HG03558 (cell line): ENCODE results near the gene SCYL3.
"Not testable (repeated sequence)": the region's sequence is repeated elsewhere in the genome, so short reads cannot be mapped to it uniquely, and the experiment has no call there.

Experiments used
- ATAC-seq: cut with Tn5 transposase; IDR thresholded peaks from one replicate; pipeline ENCODE4 v1.9.1; 2021; ENCODE audit warnings: moderate number of reproducible peaks; ENCODE audit not compliant: unreplicated experiment; ENCODE audit errors: extremely low read depth

SCYL3 gene, protein sequence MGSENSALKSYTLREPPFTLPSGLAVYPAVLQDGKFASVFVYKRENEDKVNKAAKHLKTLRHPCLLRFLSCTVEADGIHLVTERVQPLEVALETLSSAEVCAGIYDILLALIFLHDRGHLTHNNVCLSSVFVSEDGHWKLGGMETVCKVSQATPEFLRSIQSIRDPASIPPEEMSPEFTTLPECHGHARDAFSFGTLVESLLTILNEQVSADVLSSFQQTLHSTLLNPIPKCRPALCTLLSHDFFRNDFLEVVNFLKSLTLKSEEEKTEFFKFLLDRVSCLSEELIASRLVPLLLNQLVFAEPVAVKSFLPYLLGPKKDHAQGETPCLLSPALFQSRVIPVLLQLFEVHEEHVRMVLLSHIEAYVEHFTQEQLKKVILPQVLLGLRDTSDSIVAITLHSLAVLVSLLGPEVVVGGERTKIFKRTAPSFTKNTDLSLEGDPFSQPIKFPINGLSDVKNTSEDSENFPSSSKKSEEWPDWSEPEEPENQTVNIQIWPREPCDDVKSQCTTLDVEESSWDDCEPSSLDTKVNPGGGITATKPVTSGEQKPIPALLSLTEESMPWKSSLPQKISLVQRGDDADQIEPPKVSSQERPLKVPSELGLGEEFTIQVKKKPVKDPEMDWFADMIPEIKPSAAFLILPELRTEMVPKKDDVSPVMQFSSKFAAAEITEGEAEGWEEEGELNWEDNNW

DNA sequence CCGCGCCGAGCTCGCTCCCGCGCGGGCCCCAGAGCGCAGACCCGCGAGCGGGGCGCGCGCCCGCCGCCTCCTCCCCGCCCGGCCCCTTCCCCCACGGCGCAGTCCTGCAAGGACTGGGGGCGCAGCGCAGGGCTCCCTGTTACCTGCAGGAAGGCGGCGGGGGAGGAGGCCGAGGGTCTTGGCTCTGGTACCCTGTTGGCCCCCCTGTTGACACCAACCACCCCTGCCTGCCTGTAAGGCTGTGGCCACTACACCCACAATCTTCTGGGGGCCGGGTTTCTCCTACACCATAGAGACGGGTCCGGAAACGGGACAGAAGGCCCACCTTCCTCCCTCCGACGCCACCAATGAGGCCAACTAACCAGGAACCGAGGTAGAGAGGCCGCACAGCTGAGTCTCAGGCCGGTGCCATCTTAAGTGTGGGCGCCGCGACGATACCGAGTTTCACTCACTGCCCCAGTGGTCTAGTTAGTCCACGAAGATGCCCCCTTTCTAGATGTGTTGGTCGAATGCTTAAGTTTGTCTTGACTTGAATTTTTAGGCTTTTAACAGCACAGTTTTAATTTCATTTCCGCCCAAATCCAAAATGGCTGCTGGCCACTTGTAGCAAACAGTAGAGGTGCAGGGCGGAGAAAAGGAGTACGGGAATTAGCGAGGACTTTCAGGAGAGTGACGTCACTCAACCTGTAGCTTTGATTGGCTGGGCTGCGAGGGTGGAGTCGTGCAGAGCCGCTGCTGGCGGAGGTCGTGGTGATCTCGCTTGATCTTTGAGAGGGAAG lies at the start of gene SCYL3:
TSS of gene SCYL3 (minus strand) at position 252 of the 779 bp plus-strand sequence. CDS start 5,056 bp downstream, outside the sequence.
- peak; percentile 61 for ATAC-seq

DNA sequence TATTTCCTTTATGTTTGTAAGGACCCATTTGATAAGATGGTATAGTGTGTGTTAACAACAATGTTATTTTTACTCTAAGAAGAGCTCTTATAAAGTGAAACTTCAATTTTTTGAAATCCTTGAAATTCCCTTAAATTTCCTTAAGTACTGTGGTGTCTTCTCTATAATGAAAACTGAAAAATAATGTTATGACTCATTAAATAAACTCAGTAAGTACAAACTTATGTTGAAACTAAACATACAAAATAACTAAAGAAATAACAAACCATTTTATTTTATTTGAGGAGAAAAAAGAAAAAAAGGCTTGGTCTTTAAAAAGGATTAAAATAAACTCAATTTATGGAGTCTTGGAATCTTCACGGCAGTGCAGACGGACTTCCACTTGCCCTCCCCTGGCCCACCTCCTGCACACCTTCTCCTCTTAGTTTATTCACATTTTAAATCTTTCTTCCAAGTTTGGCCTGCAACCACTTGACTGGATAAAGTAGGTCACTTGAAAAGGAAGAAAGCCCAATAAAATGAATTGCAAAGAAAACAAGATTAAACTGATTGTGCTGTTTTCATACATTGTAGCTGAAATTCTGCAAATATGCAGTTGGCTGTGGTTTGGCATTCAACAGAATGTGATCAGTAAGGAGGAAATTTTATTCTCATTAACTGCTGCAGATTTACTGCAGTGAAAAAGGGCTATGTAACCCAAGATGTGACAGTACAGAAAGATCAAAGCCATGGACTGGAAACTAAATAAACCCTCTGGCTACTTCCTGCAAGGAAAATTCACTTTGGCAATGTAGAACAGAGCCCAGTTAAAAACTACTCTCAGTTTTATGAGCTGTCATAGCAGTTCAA lies 48.5 kb upstream of the SCYL3 start:
- no peak for ATAC-seq

DNA sequence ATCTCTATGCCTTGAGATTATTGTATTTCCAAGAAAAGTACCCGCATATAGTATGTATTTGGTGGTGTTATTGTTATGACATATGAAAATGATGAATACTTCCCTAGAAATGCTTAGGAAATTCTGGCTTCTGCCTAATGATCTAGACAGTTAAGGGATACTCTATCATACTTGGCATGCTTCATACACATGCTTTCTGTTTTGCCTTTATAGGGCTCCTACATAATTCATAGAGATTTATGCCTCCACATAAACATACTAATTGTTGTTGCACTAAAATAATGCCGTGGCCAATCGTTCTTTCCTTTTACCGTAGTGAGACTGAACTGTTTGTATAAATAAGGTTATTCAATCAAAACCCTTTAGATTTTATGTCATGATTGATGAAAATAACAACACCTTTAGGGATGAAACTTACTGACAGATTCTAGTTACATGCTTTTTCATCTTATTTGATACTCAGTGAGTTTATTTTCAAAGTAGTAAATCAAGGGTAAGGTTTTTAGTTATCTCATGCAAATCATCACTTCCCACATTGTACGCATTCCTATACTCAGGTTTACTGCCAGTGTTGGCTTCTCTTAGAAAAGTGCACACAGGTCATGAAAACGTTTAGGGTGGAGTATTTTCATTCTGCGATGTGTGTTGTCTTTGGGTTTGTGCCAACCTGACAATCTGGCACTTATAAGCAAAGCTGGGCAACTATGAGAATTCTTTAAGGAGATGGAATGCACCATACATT lies 40.5 kb upstream of the SCYL3 start:
- ATAC-seq, result no peak

DNA sequence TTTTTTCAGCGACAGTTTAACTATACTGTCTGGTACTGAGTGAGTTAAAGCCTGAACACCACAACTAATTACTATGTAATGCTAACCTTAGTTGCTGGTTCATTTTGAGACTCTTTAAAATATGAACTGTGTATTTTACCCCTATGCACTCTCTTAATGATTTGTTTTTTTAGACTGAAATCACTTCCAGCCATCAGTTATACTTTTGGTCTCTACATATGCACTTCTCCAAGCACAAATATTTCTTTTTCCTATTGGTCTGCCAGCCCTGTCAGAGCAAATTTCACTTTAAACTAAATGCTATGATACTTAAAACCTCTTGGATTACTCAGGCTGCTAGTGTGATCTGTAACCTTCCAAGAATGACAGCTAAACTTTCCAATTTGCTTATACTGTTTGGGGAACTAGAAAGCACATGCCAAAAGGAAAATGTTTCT lies 38.1 kb upstream of the SCYL3 start:
- ATAC-seq, result no peak

DNA sequence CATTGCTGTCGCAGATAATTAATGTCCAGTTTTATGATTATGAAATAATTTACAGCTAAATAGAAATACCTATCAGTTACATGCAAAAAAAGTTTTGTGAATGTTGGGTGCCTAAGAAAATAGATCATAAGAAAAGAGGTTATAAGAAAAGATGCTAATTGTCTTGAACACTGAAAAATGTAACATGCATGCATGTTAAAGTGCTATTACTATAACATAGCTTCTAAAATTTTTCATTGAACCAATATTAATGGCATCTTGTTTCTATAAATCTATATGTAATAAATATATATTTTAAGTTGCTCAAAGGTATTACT lies 35.5 kb upstream of the SCYL3 start:
- no peak for ATAC-seq

DNA sequence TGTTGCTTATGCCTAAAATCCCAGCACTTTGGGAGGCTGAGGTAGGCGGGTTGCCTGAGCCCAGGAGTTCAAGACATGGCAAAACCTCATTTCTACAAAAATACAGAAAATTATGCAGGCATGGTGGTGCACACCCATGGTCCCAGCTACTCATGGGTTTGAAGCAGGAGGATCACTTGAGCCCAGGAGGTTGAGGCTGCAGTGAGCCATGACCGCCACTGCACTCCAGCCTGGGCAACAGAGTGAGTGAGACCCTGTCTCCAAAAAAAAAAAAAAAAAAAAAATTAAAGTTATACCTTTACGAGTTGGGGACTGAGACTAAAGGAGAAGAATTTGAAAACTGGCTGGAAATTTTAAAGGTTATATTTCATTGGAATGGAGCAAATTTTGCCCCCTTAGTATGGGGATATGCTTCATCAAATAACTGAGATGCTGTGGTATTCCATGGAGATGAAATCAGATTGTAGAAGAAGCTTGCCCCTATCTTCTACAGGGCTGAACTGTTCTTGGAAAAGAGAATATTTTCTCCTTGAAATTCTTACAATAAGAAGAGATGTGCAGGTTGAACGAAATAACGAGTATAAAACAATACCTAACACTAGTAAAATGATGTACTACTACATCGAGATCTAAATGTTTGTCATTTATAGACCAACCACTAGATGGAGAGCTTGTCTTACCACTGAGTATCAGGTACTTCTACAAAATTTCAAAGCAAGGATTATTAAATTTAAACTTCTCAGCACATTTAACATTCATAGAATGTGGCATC lies 34.9 kb upstream of the SCYL3 start:
- no peak for ATAC-seq

DNA sequence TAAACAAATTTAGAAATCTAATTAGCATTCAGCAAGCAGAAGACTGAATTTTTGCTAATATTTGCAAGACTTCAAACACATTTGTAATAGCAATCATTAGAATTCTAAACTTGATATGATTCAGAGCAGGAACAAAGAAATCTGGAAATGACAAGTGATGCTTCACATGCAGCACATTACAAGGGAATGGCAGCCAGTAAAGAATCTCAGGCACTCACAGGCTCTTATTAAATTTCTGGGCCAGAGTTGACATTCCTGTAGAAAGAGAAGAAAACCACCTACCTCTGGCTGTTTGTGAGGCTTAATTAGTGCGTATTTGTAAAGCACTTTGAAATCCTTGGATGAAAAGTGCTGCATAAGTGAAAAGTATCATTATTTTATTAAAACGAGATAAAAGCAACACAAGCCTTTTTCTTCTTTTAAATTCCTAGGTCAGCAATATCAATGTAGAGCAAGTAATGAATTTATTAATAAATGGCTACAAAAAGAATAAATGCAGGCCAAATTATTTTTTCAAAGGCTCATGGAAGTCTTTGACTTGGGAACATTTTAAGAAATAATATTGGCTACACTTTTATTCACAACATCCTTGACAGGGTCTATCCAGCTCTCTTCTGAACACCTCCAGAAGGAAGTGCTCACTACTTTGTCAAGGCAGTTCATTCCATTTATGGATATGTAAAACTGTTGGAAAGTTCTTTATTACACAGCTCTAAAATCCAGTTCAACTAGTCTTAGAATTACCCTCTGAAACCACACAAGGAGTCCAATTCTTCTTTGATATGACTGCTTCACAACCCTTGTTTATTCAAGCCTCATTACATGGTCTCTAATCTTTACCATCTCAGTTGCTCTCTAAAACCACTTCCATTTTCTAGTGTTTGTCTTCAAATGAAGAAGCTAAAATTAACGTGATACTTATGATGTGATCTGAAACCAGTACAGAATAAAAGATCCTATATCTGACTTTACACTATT lies 32.1 kb upstream of the SCYL3 start:
- ATAC-seq, result no peak

DNA sequence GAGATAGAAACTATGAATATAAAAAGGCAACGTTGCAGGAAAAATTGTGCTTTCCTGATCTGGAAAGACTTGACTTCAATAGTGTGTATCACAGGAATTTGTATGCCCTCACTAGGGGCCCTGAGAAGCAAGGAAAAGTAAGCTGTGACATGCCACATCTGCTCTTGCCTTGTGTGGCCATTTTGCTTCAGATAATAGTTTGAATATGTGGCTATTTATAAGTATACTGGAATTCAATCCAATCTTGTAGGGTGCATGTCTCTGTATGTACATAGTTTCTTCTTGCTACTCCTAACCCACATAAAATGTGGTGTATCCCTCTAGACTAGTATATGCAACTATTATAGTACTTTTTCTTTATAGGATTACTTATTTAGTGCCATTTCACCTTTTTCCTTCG lies 31.1 kb upstream of the SCYL3 start:
- no peak for ATAC-seq

DNA sequence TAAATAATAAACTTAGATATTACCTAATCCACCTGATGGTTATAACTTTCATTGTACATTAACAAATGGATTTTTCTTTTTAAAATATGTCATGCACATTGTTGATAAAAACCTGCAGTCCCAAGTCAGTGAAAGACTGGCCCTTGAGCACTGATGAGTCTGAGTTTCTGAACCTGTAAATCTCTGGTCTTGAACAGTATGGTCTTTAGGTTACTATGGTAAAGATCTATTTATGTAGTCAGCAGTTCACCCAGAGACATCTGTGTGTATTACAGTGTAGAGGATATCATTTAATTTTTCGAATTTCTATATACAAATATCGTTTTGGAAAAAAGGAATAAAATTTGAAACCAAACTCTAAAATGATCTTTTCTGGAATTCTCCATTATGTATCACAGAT lies 30.4 kb upstream of the SCYL3 start:
- no peak for ATAC-seq

DNA sequence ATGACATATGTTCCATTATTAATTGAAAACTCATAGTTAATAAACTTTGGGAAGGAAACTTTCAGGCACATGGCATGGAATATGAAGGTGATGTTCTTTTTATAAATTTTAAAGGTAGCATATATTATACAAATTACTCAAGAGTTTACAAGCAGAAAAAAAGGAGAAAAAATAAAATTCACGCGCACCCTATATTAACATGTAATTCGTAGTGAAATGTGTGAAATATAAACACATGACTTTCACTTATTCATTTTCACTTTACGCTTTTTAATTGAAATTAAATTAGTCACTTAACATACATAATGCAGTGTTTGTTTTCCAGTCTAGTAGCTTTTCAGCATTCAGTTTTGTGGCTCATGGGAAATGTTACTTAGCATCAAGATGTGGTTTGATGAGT lies 27.4 kb upstream of the SCYL3 start:
- ATAC-seq, result no peak

DNA sequence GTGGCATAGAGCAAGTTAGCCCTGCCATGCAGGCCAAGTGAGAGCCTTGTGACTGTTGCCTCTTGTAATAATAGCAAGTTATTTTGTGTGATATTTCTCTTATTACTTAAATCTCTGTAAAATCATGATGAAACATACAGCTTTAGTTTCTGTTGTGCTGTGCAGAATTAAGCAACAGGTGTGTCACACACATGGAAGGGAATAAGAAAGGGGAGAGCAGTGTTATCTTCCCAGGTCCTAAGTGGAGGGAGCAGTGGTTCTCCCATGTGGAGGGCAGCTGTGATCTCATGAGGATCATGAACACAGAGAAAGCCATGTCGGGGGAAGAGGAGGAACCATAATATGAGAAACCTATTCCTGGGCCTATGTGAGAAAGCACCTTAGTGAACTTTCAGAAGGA lies 25.2 kb upstream of the SCYL3 start:
- no peak for ATAC-seq

DNA sequence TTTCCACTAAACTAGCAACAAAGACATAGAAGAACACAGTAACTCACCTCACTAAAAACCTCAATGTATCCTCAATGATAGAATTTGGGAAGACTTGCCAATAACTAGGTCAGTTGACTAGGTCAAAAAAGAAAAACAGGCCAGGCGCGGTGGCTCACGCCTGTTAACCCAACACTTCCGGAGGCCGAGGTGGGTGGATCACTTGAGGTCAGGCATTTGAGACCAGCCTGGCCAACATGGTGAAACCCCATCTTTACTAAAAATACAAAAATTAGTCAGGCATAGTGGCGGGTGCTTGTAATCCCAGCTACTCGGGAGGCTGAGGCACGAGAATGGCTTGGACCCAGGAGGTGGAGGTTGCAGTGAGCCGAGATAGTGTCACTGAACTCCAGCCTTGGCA lies 24.5 kb upstream of the SCYL3 start:
- ATAC-seq, result not testable (repeated sequence)

DNA sequence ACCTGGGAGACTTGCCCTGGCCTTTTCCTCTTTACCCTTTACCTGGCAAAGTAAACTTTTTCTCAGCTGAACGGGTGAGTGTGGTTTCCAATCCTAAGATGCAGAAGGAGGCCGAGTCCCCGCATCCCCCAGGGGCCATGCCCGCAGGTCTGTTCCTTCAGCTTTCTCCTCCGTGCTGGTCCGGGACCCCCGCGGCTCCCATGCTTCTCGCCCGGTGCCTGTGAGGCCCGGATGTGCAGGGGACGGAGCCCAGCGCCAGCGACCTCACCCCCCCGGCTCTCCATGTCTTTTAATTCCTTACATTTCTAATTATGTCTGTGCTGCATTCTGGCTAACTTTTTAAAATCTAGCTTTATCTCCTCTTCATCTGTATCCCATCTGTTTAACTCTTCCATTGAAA lies 21.5 kb upstream of the SCYL3 start:
- ATAC-seq, result no peak

DNA sequence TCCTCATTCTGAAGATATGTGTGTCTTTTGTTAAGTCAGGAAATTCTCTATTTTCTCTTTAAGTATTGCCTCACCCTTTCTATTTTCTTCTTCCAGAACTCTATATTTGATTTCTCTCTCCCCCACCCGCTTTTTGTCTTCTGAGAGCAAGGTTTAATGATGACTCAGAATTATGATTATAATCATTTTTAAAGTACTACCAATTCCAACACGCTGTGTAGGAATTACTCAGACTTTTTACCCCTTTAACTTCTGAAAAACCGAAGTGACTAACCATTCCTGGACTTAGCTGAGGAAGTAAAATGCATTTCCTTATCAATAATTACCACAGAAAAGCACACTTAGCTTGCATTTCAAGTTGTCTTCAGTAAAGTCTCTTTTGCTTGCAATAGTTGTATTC lies 20.8 kb upstream of the SCYL3 start:
- no peak for ATAC-seq

DNA sequence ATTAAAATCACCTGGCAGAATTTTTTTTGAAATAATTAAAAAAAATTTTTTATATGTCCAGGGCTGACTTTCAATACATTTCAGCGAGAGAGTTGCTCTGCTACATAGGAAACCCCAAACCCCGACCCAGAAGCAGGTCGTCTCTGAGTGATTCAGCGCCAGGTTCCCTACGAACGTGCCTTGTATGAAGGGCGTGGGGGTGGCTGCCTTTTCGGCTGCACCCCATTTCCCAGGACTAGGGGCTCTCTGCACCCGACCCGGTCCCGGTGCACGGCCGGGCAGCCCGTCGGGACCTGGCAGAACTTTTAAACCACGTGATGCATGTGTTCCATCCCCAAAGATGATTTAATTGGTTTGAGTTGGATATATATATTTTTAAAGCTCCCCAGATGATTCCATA lies 15.8 kb upstream of the SCYL3 start:
- ATAC-seq, result no peak

DNA sequence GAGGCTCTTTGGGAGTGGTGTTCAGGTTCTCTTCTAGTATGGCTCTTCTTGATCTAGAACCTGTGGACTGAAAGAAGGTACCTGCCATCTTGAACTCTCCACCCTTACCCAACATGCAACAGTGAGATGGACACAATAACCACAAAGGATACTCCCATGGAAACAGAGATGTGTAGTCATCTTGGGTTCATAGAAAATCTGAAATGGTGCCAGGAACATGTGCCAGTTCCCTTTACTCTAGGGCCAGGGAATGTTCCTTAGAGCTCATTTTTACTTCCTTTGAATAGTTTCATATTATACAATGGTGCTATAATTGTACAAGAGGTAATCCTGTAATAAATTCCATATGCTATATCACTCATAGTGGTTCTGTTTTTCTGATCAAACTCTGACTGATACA lies 13.2 kb upstream of the SCYL3 start:
- ATAC-seq, result no peak

DNA sequence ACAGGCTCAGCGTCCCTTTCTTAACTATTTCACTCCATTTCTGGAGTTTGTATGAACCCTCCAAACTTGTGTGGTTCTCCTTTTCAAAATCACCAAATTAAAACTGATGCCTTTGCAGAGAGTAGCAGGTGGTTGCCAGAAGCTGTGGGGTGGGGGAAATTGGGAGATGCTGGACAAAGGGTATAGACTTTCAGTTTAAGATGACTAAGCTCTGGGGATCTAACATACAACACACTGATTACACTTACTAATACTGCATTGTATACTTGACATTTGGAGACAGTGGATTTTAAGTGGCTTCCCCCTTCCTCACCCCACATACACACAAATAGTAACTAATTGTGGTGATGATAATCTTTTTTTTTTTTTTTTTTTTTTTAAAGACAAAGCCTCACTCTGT lies 11.1 kb upstream of the SCYL3 start:
- no peak for ATAC-seq

DNA sequence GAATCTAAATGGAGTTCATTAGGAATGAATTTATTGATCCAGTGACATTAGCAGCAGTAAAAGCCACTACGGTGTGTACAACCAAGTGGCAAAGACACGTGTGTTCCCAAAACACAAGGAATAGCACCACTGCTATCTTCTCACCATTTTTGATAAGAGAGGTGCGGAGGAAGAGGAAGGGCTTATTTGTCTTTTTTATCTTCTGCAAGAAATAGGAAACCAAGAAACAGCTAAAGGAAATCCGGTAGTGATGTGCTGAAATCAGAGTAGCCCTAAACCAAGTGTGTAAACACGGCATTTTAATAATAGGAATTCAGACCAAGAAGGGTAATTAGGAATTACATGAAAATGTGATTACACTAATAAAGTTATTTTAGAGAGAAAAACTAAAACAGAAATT lies 9.1 kb upstream of the SCYL3 start:
- ATAC-seq, result no peak
